Measurements from ENCODE around the gene ACADM.
"Not testable (repeated sequence)": the region's sequence is repeated elsewhere in the genome, so short reads cannot be mapped to it uniquely, and the experiment has no call there.

GRCh38 chr1:75757210-75757609, 32.7 kb downstream of the ACADM start:
- not testable (repeated sequence) for TF ChIP-seq CTCF (IDR thresholded peaks at IDR 0.05; ENCODE audit: insufficient read depth, low read depth, low read length); EZH2 (IDR thresholded peaks at IDR 0.05; ENCODE audit: insufficient read depth, low read length)

Data from astrocyte (in vitro differentiated cells and primary cell).